Tibial nerve (tissue), 3 donors: ENCODE measurements around the gene C1orf56.

Experiments used
- POLR2A ChIP-seq, 2 donors: fragments of 450-650 bp; IDR thresholded peaks; one replicate each; pipeline ENCODE4 v1.6.1; 2017; ENCODE audit warnings: antibody characterized with exemption in 2 of 2, mild to moderate bottlenecking in 2 of 2, moderate library complexity in 2 of 2
- TF ChIP-seq, protein P1 (sequence below), 5 experiments: fragments of 200-600 bp in 3 of 5; fragments of 450-650 bp in 2 of 5; sonication (generic) in 3 of 5; IDR thresholded peaks; one replicate each; pipeline ENCODE4 v1.5.1; 2016 to 2019; ENCODE audit warnings: antibody characterized with exemption in 5 of 5, mild to moderate bottlenecking in 3 of 5, moderate library complexity in 2 of 5

DNA sequence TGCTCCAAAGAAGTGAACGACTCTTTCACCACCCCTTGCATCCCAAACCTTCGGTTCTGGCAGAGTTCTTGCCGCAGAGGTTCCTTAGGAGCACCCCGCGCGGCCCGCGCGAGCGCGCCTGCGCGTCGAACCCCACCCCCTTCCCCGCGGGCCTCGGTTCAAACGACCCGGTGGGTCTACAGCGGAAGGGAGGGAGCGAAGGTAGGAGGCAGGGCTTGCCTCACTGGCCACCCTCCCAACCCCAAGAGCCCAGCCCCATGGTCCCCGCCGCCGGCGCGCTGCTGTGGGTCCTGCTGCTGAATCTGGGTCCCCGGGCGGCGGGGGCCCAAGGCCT is at the start of gene C1orf56:
- TF ChIP-seq, protein P1, sequence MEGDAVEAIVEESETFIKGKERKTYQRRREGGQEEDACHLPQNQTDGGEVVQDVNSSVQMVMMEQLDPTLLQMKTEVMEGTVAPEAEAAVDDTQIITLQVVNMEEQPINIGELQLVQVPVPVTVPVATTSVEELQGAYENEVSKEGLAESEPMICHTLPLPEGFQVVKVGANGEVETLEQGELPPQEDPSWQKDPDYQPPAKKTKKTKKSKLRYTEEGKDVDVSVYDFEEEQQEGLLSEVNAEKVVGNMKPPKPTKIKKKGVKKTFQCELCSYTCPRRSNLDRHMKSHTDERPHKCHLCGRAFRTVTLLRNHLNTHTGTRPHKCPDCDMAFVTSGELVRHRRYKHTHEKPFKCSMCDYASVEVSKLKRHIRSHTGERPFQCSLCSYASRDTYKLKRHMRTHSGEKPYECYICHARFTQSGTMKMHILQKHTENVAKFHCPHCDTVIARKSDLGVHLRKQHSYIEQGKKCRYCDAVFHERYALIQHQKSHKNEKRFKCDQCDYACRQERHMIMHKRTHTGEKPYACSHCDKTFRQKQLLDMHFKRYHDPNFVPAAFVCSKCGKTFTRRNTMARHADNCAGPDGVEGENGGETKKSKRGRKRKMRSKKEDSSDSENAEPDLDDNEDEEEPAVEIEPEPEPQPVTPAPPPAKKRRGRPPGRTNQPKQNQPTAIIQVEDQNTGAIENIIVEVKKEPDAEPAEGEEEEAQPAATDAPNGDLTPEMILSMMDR (IDR thresholded peaks at IDR 0.05): peak in 2 of 5 experiments; percentile 6 to 18
- peak; percentile 51 to 77 for TF ChIP-seq POLR2A (IDR thresholded peaks at IDR 0.05)
